Measurements from ENCODE around the gene NUDT11. TPM values are rescaled to one million over a fixed set of nuclear protein-coding genes. Genes with fewer than 3 reads are reported as not detected.
"Not testable (repeated sequence)": the region's sequence is repeated elsewhere in the genome, so short reads cannot be mapped to it uniquely, and the experiment has no call there.

Gene NUDT11
- 29.4 and 30.6 TPM in 2 replicates for total RNA-seq (2014; rRNA removed; shearing (Covaris generic))
- polyA plus RNA-seq (2014; cell fraction: nucleus; rRNA removed): 18.3 and 20.3 TPM in 2 replicates

DNA sequence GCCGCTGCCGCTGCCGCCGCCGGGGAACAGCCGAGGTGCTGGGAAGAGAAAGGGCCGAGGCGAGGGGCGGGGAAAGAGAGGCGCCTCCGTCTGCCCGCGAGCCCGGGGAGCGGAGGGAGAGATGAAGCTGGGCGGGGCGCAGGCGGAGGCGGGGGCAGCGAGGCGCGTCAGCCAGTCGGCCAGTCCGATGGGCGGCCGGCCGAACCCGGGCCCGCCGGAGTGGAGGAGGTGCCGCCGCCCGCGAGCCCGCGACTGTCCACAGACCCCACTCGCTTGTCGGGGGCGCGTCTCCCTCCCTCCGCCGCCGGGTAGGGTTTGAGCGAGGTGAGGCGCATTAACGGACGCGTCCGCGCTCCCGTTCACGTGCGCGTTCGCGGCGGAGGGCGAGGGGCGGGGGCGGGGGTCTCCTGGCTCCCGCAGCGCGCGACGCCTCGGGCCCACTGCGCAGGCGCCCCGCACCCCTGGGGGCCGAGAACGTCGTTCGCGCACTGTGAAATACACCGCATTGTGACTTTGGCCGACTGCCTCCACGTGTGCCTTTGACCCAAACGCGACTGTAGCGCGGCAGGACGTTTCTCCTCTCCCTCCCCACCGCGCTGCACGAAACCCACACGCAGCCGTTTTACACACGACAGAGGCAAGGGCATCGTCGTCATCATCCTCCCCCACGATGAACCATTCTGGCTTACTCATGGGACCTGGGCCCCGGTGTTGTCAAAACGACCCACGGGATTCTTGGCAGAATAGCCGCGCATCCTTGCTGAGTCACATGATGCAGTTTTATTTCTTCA is at the start of gene NUDT11:
NUDT11 (minus strand) TSS at position 92 of the 791 bp plus-strand sequence. CDS start 148 bp downstream, outside the sequence.
- DNase-seq (ENCODE audit: extremely low read depth, low read depth): peak; percentile 73

GRCh38 chrX:51520393-51520792 is 24.0 kb upstream of the NUDT11 start:
- DNase-seq (ENCODE audit: extremely low read depth, low read depth): no peak

DNA sequence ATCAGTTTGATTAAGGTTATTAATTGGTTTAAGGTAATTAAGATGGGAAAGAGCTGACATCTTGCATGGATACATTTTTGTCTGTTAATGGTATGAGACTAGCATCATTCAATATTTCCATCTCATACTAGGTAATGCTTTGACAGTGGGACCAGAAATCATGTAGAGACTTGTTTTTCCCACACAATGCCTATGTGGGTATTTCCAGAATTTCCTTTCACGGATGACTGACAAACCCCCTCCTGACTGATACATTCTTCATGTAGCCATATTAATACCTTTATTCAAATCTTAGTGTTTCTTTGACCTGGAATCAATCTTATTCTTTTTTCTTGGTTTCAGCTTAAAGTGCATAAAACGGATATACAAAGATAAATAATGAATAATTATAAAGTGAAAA is 22.7 kb upstream of the NUDT11 start:
- not testable (repeated sequence) for DNase-seq (ENCODE audit: extremely low read depth, low read depth)

GRCh38 chrX:51507551-51507950 is 11.2 kb upstream of the NUDT11 start:
- no peak for DNase-seq (ENCODE audit: extremely low read depth, low read depth)

- not testable (repeated sequence) for DNase-seq (ENCODE audit: extremely low read depth, low read depth)
Measured at GRCh38 chrX:51495701-51496488, 497 bp downstream of the NUDT11 start.

- DNase-seq (ENCODE audit: extremely low read depth, low read depth): no peak
Measured at GRCh38 chrX:51494409-51494808, 2.0 kb downstream of the NUDT11 start.

DNA sequence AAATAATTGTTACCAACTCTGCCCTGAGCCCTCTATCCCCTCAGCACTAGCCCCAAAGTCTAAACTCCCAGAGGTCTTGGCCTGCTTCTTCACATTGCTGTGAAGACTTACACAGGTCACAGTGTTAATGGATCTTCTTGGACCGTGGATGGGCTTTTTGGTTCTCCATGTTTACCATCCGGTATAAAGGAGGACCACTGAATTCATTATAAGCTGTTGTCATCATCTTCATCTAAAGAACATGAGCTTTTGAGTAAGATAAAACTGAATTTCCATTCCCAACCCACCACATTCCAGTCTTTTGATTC is 8.5 kb downstream of the NUDT11 start:
- DNase-seq (ENCODE audit: extremely low read depth, low read depth): no peak

- no peak for DNase-seq (ENCODE audit: extremely low read depth, low read depth)
Measured at GRCh38 chrX:51484616-51485015, 11.8 kb downstream of the NUDT11 start.

- not testable (repeated sequence) for DNase-seq (ENCODE audit: extremely low read depth, low read depth)
Measured at GRCh38 chrX:51482411-51482810, 14.0 kb downstream of the NUDT11 start.

GRCh38 chrX:51476930-51477329 is 19.5 kb downstream of the NUDT11 start:
- no peak for DNase-seq (ENCODE audit: extremely low read depth, low read depth)

DNA sequence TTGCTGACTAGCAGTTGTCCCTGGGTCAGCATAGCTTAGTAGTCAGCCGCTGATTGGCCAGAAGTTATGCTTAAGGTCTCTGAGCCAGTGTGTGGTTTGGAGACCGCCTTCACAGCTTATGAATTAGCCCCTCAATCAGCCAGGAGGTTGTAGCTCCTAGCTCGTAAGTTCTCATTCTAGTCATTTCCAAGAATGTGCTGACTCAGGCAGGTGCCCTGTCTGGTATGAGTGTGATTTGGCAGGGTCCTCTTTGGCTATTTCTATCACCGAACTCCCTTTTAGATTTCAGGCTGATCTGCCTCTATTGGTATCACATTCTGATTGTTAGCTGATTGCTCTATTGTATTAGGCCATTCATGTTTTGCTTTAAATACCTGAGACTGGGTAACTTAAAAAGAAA is 33.1 kb downstream of the NUDT11 start:
- no peak for DNase-seq (ENCODE audit: extremely low read depth, low read depth)

DNA sequence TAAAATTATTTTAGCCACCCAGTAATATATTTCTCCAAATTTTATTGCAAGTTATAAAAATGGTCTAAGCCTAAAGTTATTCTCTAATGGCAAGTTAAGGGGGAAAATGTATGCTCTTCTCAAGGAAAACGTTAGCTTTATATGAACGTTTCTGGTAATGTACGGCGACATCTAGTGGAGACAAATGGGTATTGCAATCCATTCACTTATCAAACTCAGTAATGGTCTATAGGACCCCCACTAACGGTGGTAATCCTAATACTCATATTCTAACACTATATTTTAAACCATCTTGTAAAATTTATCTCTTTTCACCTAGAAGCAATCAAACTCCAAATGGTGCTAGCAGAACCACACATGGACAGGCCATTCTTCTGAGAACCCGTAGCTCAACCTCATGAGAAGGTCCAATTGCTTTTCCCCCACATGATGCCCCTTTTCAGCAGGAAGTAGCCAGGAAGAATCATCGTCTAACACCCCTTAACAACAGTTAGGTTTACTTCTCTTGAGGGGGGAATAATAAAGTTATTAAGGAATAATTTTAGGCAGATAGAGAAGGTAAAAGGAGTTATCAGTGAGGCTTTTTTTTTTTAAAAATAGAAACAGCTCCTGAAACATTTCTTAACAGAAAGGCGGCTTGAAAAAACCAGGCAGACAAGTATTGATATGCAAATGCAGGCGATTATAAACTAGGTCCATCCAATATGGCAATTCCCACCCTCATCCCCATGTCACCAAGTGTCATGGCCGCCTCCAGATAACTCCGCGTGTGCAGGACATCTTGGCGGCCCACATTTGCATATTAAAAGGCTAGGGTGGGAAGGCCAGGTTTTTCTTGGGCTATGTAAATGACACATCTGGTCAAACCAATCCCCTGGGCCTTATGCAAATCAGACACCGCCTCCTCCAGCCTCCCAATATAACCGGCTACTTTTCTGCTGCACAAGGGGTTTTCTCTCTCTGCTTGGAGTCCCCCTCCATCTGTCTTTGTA is 35.0 kb downstream of the NUDT11 start:
- DNase-seq (ENCODE audit: extremely low read depth, low read depth): peak; percentile 19

GRCh38 chrX:51459125-51459524 is 37.3 kb downstream of the NUDT11 start:
- peak; percentile 32 for DNase-seq (ENCODE audit: extremely low read depth, low read depth)

- peak; percentile 1 for DNase-seq (ENCODE audit: extremely low read depth, low read depth)
Measured at GRCh38 chrX:51456814-51457213, 39.6 kb downstream of the NUDT11 start.

DNA sequence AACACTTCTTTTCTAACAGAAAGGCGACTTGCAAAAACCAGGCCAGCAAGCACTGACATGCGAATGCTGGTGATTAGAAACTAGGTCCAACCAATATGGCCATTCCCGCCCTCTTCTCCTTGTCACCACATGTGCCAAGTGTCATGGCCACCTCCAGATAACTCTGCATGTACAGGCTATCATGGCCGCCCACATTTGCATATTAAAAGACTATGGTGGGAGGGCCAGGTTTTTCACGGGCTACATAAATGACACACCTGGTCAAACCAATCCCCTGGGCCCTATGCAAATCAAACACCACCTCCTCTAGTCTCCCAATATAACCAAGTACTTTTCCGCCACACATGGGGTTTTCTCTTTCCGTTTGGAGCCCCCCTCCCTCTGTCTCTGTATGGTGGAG is 40.1 kb downstream of the NUDT11 start:
- no peak for DNase-seq (ENCODE audit: extremely low read depth, low read depth)

DNA sequence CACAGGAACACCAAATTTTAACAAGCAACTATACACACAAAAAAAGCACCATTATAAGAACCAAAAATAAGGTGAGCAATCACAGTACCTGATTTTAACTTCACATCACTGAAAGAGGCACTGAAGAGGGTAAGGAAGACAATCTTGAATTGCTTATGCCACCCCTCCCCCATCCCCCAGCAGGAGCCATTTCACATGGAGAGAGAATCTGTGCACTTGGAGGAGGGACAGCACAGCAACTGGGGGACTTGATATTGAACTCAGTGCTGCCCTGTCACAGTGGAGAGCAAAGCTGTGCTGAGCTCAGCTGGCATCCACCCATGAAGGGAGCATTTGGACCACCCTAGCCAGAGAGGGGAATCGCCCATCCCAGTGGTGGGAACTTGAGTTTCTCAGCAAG is 56.0 kb downstream of the NUDT11 start:
- DNase-seq (ENCODE audit: extremely low read depth, low read depth): no peak

Other genes with a start within 250 kb of the NUDT11 start
- gene NUDT10, start 163.8 kb downstream of the NUDT11 start, total RNA-seq (2014; rRNA removed; shearing (Covaris generic)): 0.50 and 0.81 TPM in 2 replicates
- 0.05 TPM in 1 of 2 replicates, not detected in the other for gene CENPVL3, start 122.3 kb upstream of the NUDT11 start, total RNA-seq (2014; rRNA removed; shearing (Covaris generic))
- gene CENPVL2, start 186.2 kb upstream of the NUDT11 start, total RNA-seq (2014; rRNA removed; shearing (Covaris generic)): not detected in 2 replicates
- gene CENPVL1, start 213.9 kb upstream of the NUDT11 start, total RNA-seq (2014; rRNA removed; shearing (Covaris generic)): not detected in 2 replicates
- 11.6 and 13.3 TPM in 2 replicates for gene GSPT2, start 246.8 kb upstream of the NUDT11 start, total RNA-seq (2014; rRNA removed; shearing (Covaris generic))